Activated gamma-delta T cell (primary cell): ENCODE measurements around the gene ZNF514.
A peak's percentile ranks its signal among the peaks of the same experiment; 100 is the strongest.

ENCODE experiments used
- DNase-seq: peaks from one replicate; lab custom pipeline; 2025; lab: John Stamatoyannopoulos, UW
- total RNA-seq, 2 donors: gene quantifications; one replicate each; lab custom pipeline; 2026; lab: John Stamatoyannopoulos, UW

Gene ZNF514
- 33.9 to 49.7 reads per million in 2 donors for total RNA-seq

GRCh38 chr2:95159690-95160449 is at the start of gene ZNF514:
TSS of gene ZNF514 (minus strand) at chr2:95159848. CDS start at chr2:95153253, 6,595 bp downstream.
- peak; percentile 79 for DNase-seq

GRCh38 chr2:95208106-95208505 is 48.5 kb upstream of the ZNF514 start:
- no peak for DNase-seq

- DNase-seq: peak; percentile 61
Observed at GRCh38 chr2:95207111-95207961, 47.7 kb upstream of the ZNF514 start, which contains the start of gene ZNF892. TSS of gene ZNF892 (plus strand) at chr2:95207521. CDS start at chr2:95207816, 295 bp downstream.

GRCh38 chr2:95206096-95206495 is 46.4 kb upstream of the ZNF514 start:
- no peak for DNase-seq

- DNase-seq: no peak
Observed at GRCh38 chr2:95204396-95204795, 44.7 kb upstream of the ZNF514 start.

GRCh38 chr2:95203911-95204310 is 44.3 kb upstream of the ZNF514 start:
- no peak for DNase-seq

GRCh38 chr2:95192956-95193355 is 33.3 kb upstream of the ZNF514 start:
- peak; percentile 8 for DNase-seq

GRCh38 chr2:95185973-95186372 is 26.3 kb upstream of the ZNF514 start:
- no peak for DNase-seq

GRCh38 chr2:95185197-95185596 is 25.5 kb upstream of the ZNF514 start:
- DNase-seq: no peak

- DNase-seq: no peak
Observed at GRCh38 chr2:95181774-95182173, 22.1 kb upstream of the ZNF514 start.

GRCh38 chr2:95179451-95179850 is 19.8 kb upstream of the ZNF514 start:
- no peak for DNase-seq

- no peak for DNase-seq
Observed at GRCh38 chr2:95174031-95174542, 14.4 kb upstream of the ZNF514 start.

- no peak for DNase-seq
Observed at GRCh38 chr2:95171902-95172301, 12.3 kb upstream of the ZNF514 start.

- DNase-seq: no peak
Observed at GRCh38 chr2:95166065-95166763, 6.6 kb upstream of the ZNF514 start.

- peak; percentile 84 for DNase-seq
Observed at GRCh38 chr2:95165371-95166064, 5.9 kb upstream of the ZNF514 start, which contains the start of gene ZNF2. TSS of gene ZNF2 (plus strand) at chr2:95165809. CDS start at chr2:95176227, 10,418 bp downstream.

GRCh38 chr2:95165030-95165370 is 5.4 kb upstream of the ZNF514 start:
- no peak for DNase-seq

GRCh38 chr2:95158891-95159619 is 593 bp downstream of the ZNF514 start:
- DNase-seq: peak; percentile 17

GRCh38 chr2:95158441-95158840 is 1.2 kb downstream of the ZNF514 start:
- no peak for DNase-seq

- DNase-seq: no peak
Observed at GRCh38 chr2:95149397-95149984, 10.2 kb downstream of the ZNF514 start.

GRCh38 chr2:95143838-95144237 is 15.8 kb downstream of the ZNF514 start:
- no peak for DNase-seq
